Nephron (organoid): ENCODE data around the gene MRGPRX4.
"Not testable (repeated sequence)": the region's sequence is repeated elsewhere in the genome, so short reads cannot be mapped to it uniquely, and the experiment has no call there.

Experiments
- H3K27ac Mint-ChIP-seq, 3 experiments: 2 replicates each; pipeline ENCODE4 v1.8.0; 2020; ENCODE audit warnings: mixed read lengths in 3 of 3, mild to moderate bottlenecking in 2 of 3, moderate library complexity in 1 of 3
- H3K27me3 Mint-ChIP-seq: 2 replicates; pipeline ENCODE4 v1.8.0; 2021; ENCODE audit warnings: low read depth, mild to moderate bottlenecking, moderate library complexity, mixed read lengths
- H3K36me3 Mint-ChIP-seq: 2 replicates; pipeline ENCODE4 v1.8.0; 2020; ENCODE audit warnings: low read depth, mixed read lengths
- H3K4me1 Mint-ChIP-seq: 2 replicates; pipeline ENCODE4 v1.8.0; 2020; ENCODE audit warnings: mixed read lengths
- H3K4me3 Mint-ChIP-seq, 3 experiments: 2 replicates each; pipeline ENCODE4 v1.8.0; 2020; ENCODE audit warnings: mild to moderate bottlenecking in 3 of 3, mixed read lengths in 3 of 3, moderate library complexity in 2 of 3
- H3K9me3 Mint-ChIP-seq: 2 replicates; pipeline ENCODE4 v1.8.0; 2020; ENCODE audit warnings: mixed read lengths
- CTCF ChIP-seq, 3 experiments: fragments of 200-600 bp; sonication (generic); IDR thresholded peaks; one replicate each; pipeline ENCODE4 v1.5.0; 2021; ENCODE audit warnings: antibody characterized with exemption in 3 of 3; ENCODE audit not compliant: unreplicated experiment in 3 of 3

The MRGPRX4 gene

DNA sequence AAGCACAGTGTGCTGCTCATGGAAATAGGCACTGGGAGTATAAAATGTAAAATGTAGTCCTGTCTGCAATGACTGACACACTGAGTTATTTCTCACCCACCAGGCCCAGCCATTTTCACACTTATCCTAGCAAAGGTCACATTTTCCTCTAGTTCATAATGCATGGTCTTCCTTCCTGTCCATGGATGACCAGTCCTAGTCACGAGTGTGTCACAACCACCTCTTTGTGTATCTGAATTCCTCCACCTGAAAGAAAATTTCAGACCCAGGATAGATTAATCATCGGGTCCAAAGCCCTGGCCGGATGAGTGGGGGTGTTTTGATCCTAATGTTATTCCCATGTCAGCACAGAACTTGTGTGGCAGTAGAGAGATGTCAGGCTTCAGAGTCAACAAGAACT lies at the start of gene MRGPRX4:
TSS of gene MRGPRX4 (plus strand) at position 172 of the 400 bp plus-strand sequence. CDS start 420 bp downstream, outside the sequence.
- TF ChIP-seq CTCF (IDR thresholded peaks at IDR 0.05; ENCODE audit: unreplicated experiment in 3 of 3), result no peak
- Mint-ChIP-seq H3K9me3 (no peaks in the 10 kb centered on the region), H3K36me3 (no peaks in the 10 kb centered on the region), H3K27me3 (peaks cover 27% of the 10 kb centered on the region), H3K4me3 (no peak within 1 kb of the TSS), H3K4me1 (no peaks in the 10 kb centered on the region), H3K27ac (no peak within 1 kb of the TSS)

DNA sequence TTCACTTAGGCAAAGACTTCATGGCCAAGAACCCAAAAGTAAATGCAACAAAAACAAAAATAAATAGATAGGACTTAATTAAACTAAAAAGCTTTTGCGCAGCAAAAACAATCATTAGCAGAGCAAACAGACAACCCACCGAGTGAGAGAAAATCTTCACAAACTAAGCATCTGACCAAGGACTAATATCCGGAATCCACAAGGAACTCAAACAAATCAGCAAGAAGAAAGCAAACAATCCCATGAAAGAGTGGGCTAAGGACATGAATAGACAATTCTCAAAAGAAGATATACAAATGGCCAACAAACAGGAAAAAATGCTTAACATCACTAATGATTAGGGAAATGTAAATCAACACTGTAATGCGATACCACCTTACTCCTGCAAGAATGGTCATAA lies 41.5 kb upstream of the MRGPRX4 start:
- not testable (repeated sequence) for H3K4me1 Mint-ChIP-seq, H3K36me3 Mint-ChIP-seq, H3K4me3 Mint-ChIP-seq, H3K27ac Mint-ChIP-seq
- peaks cover 29% of the 10 kb centered on the region for H3K27me3 Mint-ChIP-seq
- H3K9me3 Mint-ChIP-seq, result peaks cover 10% of the 10 kb centered on the region

GRCh38 chr11:18132341-18132740 lies 40.3 kb upstream of the MRGPRX4 start, which contains the start of gene MRGPRX3:
Gene MRGPRX3 (plus strand): TSS chr11:18132571. CDS start chr11:18137203, 4,632 bp downstream.
- no peak for TF ChIP-seq CTCF (IDR thresholded peaks at IDR 0.05; ENCODE audit: unreplicated experiment in 3 of 3)
- no peak within 1 kb of the TSS for H3K27ac Mint-ChIP-seq
- no peaks in the 10 kb centered on the region for H3K4me1 Mint-ChIP-seq

GRCh38 chr11:18135308-18135707 lies 37.3 kb upstream of the MRGPRX4 start:
- Mint-ChIP-seq H3K9me3 (peaks cover 3% of the 10 kb centered on the region), H3K27me3 (peaks cover 35% of the 10 kb centered on the region), H3K36me3 (no peaks in the 10 kb centered on the region), H3K4me3 (no peak overlapping the region), H3K27ac (no peak overlapping the region), H3K4me1 (no peaks in the 10 kb centered on the region)
- TF ChIP-seq CTCF (IDR thresholded peaks at IDR 0.05; ENCODE audit: unreplicated experiment in 3 of 3), result no peak

More at GRCh38 chr11:18132341-18132740, 40.3 kb upstream of the MRGPRX4 start, which contains the start of gene MRGPRX3:
- H3K4me3 Mint-ChIP-seq, result no peak within 1 kb of the TSS
- H3K27me3 Mint-ChIP-seq, result peaks cover 29% of the 10 kb centered on the region
- peaks cover 10% of the 10 kb centered on the region for H3K9me3 Mint-ChIP-seq
- no peaks in the 10 kb centered on the region for H3K36me3 Mint-ChIP-seq

GRCh38 chr11:18137186-18137800 lies 35.3 kb upstream of the MRGPRX4 start:
- no peaks in the 10 kb centered on the region for H3K9me3 Mint-ChIP-seq
- no peak overlapping the region for H3K27ac Mint-ChIP-seq
- H3K4me1 Mint-ChIP-seq, result no peaks in the 10 kb centered on the region
- no peak overlapping the region for H3K4me3 Mint-ChIP-seq
- H3K27me3 Mint-ChIP-seq, result peaks cover 36% of the 10 kb centered on the region
- no peaks in the 10 kb centered on the region for H3K36me3 Mint-ChIP-seq
- TF ChIP-seq CTCF (IDR thresholded peaks at IDR 0.05; ENCODE audit: unreplicated experiment in 3 of 3), result no peak

DNA sequence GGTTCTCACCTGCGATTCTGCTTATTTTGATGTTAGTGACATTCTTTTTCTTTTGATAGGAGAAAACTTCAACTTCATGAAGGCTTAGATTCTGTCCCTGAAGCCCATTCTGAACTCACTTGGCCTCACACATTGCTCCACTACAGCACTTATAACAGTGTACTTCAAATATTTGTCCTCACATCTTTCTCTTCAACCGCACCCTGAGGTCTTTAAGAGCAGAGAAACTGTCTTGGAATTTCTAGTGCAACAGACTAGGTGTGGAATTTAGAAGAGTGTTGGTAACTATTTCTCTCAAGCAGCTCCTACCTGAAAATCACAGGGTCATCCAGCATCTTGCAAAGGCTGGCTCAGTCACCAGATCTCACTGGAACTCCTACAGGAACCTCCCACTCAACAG lies 32.5 kb upstream of the MRGPRX4 start:
- Mint-ChIP-seq H3K4me1 (no peaks in the 10 kb centered on the region), H3K27me3 (peaks cover 25% of the 10 kb centered on the region), H3K27ac (no peak overlapping the region), H3K36me3 (no peaks in the 10 kb centered on the region), H3K9me3 (no peaks in the 10 kb centered on the region), H3K4me3 (no peak overlapping the region)
- no peak for TF ChIP-seq CTCF (IDR thresholded peaks at IDR 0.05; ENCODE audit: unreplicated experiment in 3 of 3)
